NCI-H146 (cell line): ENCODE measurements around the gene LHB.
"Not testable (repeated sequence)": the region's sequence is repeated elsewhere in the genome, so short reads cannot be mapped to it uniquely, and the experiment has no call there.

Source experiments
- DNase-seq: peaks from one replicate; lab custom pipeline; 2025; lab: John Stamatoyannopoulos, UW

LHB gene

GRCh38 chr19:49038111-49038510 is 21.2 kb upstream of the LHB start:
- DNase-seq = not testable (repeated sequence)

GRCh38 chr19:49036815-49037214 is 19.9 kb upstream of the LHB start, which contains the start of gene CGB1:
TSS of gene CGB1 (minus strand) at chr19:49036895. CDS start at chr19:49036711, 184 bp downstream.
- peak; percentile 82 for DNase-seq

GRCh38 chr19:49031642-49032301 is 14.9 kb upstream of the LHB start, which contains the start of gene CGB2:
TSS of gene CGB2 (plus strand) at chr19:49031890. CDS start at chr19:49032096, 206 bp downstream.
- peak; percentile 79 for DNase-seq

- not testable (repeated sequence) for DNase-seq
Observed at GRCh38 chr19:49030323-49030722, 13.4 kb upstream of the LHB start.

GRCh38 chr19:49029749-49030148 is 12.9 kb upstream of the LHB start:
- not testable (repeated sequence) for DNase-seq

- DNase-seq = not testable (repeated sequence)
Observed at GRCh38 chr19:49028686-49029085, 11.8 kb upstream of the LHB start.

- not testable (repeated sequence) for DNase-seq
Observed at GRCh38 chr19:49025599-49025998, 8.7 kb upstream of the LHB start.

- not testable (repeated sequence) for DNase-seq
Observed at GRCh38 chr19:49025088-49025487, 8.2 kb upstream of the LHB start.

- not testable (repeated sequence) for DNase-seq
Observed at GRCh38 chr19:49024233-49024632, 7.3 kb upstream of the LHB start, which contains the start of gene CGB3. TSS of gene CGB3 (minus strand) at chr19:49024333. CDS start at chr19:49023971, 362 bp downstream.

GRCh38 chr19:49022116-49022515 is 5.2 kb upstream of the LHB start:
- no peak for DNase-seq

- DNase-seq = no peak
Observed at GRCh38 chr19:49020931-49021895, 4.3 kb upstream of the LHB start.

GRCh38 chr19:49020342-49020741 is 3.5 kb upstream of the LHB start:
- peak; percentile 36 for DNase-seq

- peak; percentile 72 for DNase-seq
Observed at GRCh38 chr19:49019242-49019932, 2.5 kb upstream of the LHB start.

- DNase-seq = peak; percentile 16
Observed at GRCh38 chr19:49018388-49019241, 1.7 kb upstream of the LHB start.

GRCh38 chr19:49017666-49018351 is 918 bp upstream of the LHB start:
- DNase-seq = peak; percentile 71

GRCh38 chr19:49016067-49016839 is 638 bp downstream of the LHB start:
- DNase-seq = no peak

- no peak for DNase-seq
Observed at GRCh38 chr19:49014870-49015255, 2.0 kb downstream of the LHB start.

- no peak for DNase-seq
Observed at GRCh38 chr19:49014123-49014869, 2.6 kb downstream of the LHB start.

GRCh38 chr19:49011194-49011593 is 5.7 kb downstream of the LHB start:
- no peak for DNase-seq
